WI38 (cell line): Measurements from ENCODE around the gene HOXA2.

Source experiments
- H3K4me3 ChIP-seq: 2 replicates; pipeline ENCODE4 v1.5.1; 2011; ENCODE audit warnings: low read depth, mild to moderate bottlenecking, control low read depth, low read length
- TF ChIP-seq, protein P1 (sequence below): IDR thresholded peaks from 2 replicates; pipeline ENCODE4 v1.5.1; 2012; ENCODE audit warnings: low read depth, mild to moderate bottlenecking, control low read depth, low read length

Gene HOXA2

DNA sequence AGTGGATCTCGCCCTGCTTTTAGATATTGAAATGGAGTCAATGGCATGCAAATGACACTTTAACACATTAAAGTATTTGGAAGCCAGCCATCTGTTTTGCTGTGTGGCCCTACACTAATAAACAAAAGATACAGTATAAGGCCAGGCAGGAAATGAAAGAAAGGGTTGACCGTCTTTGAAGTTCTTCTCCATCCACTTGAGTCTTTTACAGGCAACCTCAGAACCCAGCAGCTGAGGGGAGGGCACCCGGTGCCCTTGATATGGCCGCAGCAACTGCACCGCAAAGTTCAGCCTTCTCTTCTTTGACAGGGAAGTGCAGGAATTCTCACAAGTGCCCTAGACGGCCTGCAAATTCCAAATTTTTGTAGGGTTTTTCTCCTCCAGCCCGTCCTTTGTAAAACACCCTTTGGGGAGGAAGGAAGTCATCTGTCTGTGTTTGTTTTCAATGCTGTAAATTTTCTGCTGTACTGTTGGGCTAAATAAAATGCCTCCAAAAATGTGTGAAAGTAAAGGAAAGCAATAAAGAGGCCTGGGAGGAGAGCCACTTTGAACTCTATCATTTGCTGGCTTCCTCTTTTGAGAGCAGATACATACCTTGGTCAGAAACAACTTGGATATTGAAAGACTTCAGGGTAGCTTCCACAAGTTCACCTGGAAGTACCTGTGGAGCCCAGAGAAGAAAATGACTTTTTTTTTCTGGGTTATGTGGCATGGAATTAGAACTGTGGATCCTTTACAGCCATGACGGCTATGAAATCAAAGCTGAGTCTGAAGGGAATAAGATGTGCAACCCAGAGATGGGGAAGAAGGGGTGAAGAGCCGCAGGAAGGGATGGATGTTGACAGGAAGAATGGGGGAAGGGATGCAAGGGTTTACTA lies 10.3 kb downstream of the HOXA2 start:
- no peak overlapping the region for H3K4me3 ChIP-seq

DNA sequence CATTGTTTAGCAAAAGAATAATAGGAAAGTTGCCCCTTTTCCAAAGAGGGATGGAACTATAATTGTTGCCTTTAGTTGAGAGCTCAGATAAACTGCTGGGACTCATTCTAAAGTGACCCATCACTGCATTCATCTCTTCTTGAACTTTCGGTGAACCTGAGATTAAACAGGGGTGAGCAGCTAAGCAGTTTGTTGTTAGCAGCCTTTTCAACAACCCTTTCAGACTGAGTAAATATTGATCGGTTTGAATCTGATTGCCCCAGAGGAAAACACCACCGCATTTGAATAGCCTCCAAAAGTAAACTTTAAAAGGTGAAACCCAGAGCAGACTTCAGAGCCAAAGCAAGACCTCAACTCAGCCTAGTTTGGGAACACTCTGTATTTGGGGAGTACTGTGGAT lies 11.4 kb downstream of the HOXA2 start:
- TF ChIP-seq, protein P1, sequence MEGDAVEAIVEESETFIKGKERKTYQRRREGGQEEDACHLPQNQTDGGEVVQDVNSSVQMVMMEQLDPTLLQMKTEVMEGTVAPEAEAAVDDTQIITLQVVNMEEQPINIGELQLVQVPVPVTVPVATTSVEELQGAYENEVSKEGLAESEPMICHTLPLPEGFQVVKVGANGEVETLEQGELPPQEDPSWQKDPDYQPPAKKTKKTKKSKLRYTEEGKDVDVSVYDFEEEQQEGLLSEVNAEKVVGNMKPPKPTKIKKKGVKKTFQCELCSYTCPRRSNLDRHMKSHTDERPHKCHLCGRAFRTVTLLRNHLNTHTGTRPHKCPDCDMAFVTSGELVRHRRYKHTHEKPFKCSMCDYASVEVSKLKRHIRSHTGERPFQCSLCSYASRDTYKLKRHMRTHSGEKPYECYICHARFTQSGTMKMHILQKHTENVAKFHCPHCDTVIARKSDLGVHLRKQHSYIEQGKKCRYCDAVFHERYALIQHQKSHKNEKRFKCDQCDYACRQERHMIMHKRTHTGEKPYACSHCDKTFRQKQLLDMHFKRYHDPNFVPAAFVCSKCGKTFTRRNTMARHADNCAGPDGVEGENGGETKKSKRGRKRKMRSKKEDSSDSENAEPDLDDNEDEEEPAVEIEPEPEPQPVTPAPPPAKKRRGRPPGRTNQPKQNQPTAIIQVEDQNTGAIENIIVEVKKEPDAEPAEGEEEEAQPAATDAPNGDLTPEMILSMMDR = no peak
- no peak overlapping the region for H3K4me3 ChIP-seq

More for the DNA sequence above, 10.3 kb downstream of the HOXA2 start:
- TF ChIP-seq, protein P1 = no peak

DNA sequence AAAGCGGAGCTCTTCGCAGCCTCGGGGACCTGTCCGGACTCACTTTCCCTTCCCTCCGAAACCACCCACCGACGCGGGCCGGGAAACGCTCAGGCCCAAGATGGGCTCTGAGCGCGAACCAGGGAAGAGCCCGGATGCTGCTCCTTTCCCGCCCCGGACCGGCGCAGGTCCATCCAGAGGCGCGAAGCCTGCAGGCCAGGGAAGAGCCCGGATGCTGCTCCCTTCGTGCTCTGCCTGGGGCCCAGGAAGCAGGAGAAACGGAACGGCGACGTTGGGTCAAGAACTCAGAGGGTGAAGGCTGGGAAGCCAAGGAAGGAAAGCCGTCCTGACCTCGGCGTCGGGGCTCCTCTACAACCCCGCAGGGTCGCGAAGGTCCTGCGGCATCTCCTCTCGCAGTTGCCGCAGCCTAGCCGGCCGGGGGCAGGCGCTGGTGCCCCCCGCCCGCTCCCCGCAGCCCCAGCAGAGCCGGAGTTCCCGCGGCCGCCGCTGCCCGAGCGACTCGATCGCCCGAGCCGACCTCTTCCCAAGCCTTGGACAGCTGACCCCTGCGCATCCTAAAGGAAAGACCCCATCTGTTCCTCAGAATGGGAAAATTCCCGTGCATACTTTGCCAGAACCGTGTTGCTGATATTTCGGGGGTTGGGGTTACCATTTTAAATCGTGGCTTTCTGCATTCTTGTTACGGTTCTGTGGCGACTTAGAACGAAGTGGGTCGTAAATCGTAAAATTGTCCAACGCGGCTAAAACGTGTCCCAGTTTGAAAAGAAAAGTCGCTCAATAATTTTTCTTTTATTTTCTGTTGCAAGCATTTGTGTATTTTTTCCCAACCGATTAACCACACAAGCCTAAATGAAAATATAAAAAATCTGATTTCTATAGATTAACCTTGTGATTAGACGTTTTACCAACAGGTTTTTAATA lies 14.2 kb downstream of the HOXA2 start:
- TF ChIP-seq, protein P1 = no peak
- no peak overlapping the region for H3K4me3 ChIP-seq

DNA sequence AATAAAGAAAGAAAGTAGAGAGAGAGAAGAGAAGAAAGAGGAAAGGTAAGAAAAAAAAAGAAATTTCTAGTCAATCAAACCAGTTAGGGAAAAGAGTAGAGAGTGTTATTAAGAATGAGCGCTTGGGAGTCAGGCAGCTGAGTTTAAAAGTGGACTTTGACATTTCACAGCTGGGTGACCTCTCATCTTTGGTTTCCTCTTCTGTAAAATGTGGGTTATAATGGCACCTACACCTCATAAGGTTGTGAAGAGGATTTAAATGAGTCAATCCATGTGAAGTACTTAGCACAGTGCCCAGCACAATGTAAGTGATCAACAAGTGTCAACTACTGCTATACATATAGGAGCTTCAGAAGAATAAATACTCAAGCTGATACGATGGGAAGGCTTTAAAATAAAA lies 18.8 kb downstream of the HOXA2 start:
- TF ChIP-seq, protein P1 = no peak
- no peak overlapping the region for H3K4me3 ChIP-seq

DNA sequence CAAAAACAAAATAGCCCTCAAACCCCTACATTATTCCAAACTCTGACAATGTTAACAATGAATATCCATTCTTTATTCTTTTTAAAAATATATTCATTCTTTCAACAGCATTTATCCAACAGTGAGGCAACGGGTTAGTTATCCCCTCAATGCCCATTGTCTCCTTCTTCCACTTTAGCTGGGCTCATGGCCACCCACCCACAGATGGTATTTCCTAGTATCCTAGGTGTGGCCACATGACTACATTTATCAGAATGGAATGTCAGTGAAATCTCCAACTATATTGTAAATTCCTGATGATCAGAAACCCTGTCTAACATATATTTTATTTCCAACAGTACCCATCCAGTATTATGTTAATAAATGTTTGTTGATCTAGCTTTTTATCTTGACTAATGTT lies 20.3 kb downstream of the HOXA2 start:
- TF ChIP-seq, protein P1 = no peak
- H3K4me3 ChIP-seq = no peak overlapping the region

DNA sequence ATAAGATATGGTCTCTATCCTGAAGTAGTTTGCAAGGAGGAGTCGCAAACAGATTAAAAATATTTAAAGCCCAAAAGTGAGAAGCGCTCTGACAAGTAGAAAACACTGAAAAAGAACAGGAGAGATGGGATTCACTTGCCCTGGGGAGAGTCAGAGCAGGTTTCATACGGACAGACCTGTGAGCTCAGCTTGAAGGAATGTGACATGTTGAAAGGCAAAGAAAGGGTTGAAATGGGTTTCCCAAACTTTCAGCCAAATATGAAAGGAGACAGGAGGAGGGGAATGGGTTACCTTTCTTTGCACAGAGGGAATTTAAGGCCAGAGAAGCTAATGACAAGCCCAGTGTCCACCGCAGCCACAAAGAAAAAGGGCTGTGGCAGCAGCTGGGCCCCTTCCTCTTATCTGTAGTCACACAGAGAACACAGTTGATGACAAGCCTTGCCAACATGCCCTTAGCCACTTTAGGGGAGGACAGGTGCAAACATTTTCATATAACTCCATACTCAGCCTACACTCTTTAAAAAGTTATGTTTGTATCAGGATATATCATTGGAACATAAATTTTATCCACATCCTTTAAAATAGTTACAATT lies 21.5 kb downstream of the HOXA2 start:
- TF ChIP-seq, protein P1 = no peak
- no peak overlapping the region for H3K4me3 ChIP-seq
